Neuronal stem cell (in vitro differentiated cells): Measurements from ENCODE around the gene CELF1.
"Not testable (repeated sequence)": the region's sequence is repeated elsewhere in the genome, so short reads cannot be mapped to it uniquely, and the experiment has no call there.

Experiments
- DNase-seq: peaks from one replicate; pipeline ENCODE4 v3.0.0-alpha.2; 2013; ENCODE audit warnings: low spot score
- H2AFZ ChIP-seq: one replicate; pipeline ENCODE4 v1.6.1; 2013; ENCODE audit warnings: mild to moderate bottlenecking, low read length, inconsistent platforms
- H2AK5ac ChIP-seq: 2 replicates; pipeline ENCODE4 v1.6.1; 2013; ENCODE audit warnings: low read depth, mild to moderate bottlenecking, inconsistent platforms, low read length, moderate library complexity, mixed read lengths
- H2BK120ac ChIP-seq: 2 replicates; pipeline ENCODE4 v1.6.1; 2013; ENCODE audit warnings: low read depth, mild to moderate bottlenecking, inconsistent platforms, low read length, moderate library complexity, mixed read lengths
- H2BK12ac ChIP-seq: one replicate; pipeline ENCODE4 v1.6.1; 2013; ENCODE audit warnings: low read length, inconsistent platforms
- H2BK15ac ChIP-seq: 2 replicates; pipeline ENCODE4 v1.6.1; 2013; ENCODE audit warnings: mild to moderate bottlenecking, low read length, inconsistent platforms, mixed read lengths
- H2BK5ac ChIP-seq: one replicate; pipeline ENCODE4 v1.6.1; 2013; ENCODE audit warnings: inconsistent platforms, mild to moderate bottlenecking, low read length, moderate library complexity
- H3K14ac ChIP-seq: one replicate; pipeline ENCODE4 v1.6.1; 2013; ENCODE audit warnings: low read length, inconsistent platforms
- H3K18ac ChIP-seq: 2 replicates; pipeline ENCODE4 v1.6.1; 2013; ENCODE audit warnings: low read length, inconsistent platforms
- H3K23ac ChIP-seq: 2 replicates; pipeline ENCODE4 v1.6.1; 2013; ENCODE audit warnings: low read depth, mild to moderate bottlenecking, mixed read lengths, low read length, inconsistent platforms; ENCODE audit not compliant: poor library complexity
- H3K27ac ChIP-seq: replicated peaks from 3 replicates; pipeline ENCODE4 v1.5.1; 2013; ENCODE audit warnings: low read length, inconsistent platforms
- H3K27me3 ChIP-seq, 3 experiments: 2 replicates each; pipeline ENCODE4 v1.6.1; 2013; ENCODE audit warnings: low read length in 3 of 3, mild to moderate bottlenecking in 2 of 3, inconsistent platforms in 1 of 3, low read depth in 1 of 3, mixed read lengths in 1 of 3, moderate library complexity in 1 of 3; ENCODE audit not compliant: control insufficient read depth in 3 of 3, insufficient read depth in 3 of 3
- H3K36me3 ChIP-seq, 2 donors: replicated peaks in 1 of 2; 2 replicates each; pipeline ENCODE4 v1.6.1; 2013; ENCODE audit warnings: low read length in 2 of 2; ENCODE audit not compliant: control insufficient read depth in 2 of 2, insufficient read depth in 2 of 2
- H3K4ac ChIP-seq: 2 replicates; pipeline ENCODE4 v1.6.1; 2013; ENCODE audit warnings: inconsistent platforms, mild to moderate bottlenecking, low read length, moderate library complexity
- H3K4me1 ChIP-seq, 2 donors: 1 replicate in 1 of 2; 2 replicates in 1 of 2; pipeline ENCODE4 v1.6.1; 2013; ENCODE audit warnings: low read length in 2 of 2, low read depth in 1 of 2; ENCODE audit not compliant: control insufficient read depth in 2 of 2, insufficient read depth in 1 of 2
- H3K4me2 ChIP-seq: one replicate; pipeline ENCODE4 v1.6.1; 2013; ENCODE audit warnings: mild to moderate bottlenecking, low read length, inconsistent platforms; ENCODE audit not compliant: insufficient read depth, poor library complexity, severe bottlenecking
- H3K4me3 ChIP-seq, 2 donors: 2 replicates each; pipeline ENCODE4 v1.5.1; 2013; ENCODE audit warnings: low read length in 2 of 2, mild to moderate bottlenecking in 2 of 2, inconsistent platforms in 1 of 2, moderate library complexity in 1 of 2
- H3K79me1 ChIP-seq: one replicate; pipeline ENCODE4 v1.6.1; 2013; ENCODE audit warnings: low read depth, mild to moderate bottlenecking, inconsistent platforms, low read length, moderate library complexity
- H3K9ac ChIP-seq: one replicate; pipeline ENCODE4 v1.6.1; 2013; ENCODE audit warnings: mild to moderate bottlenecking, low read depth, low read length, inconsistent platforms; ENCODE audit not compliant: poor library complexity
- H3K9me3 ChIP-seq, 2 donors: replicated peaks in 1 of 2; 2 replicates each; pipeline versions ENCODE3 to v1.6.1; 2013; ENCODE audit warnings: low read length in 2 of 2, mild to moderate bottlenecking in 2 of 2, inconsistent platforms in 1 of 2, low read depth in 1 of 2, mixed read lengths in 1 of 2, moderate library complexity in 1 of 2; ENCODE audit not compliant: control insufficient read depth in 2 of 2, insufficient read depth in 1 of 2
- H4K8ac ChIP-seq: one replicate; pipeline ENCODE4 v1.6.1; 2013; ENCODE audit warnings: low read depth, mild to moderate bottlenecking, inconsistent platforms, low read length, moderate library complexity
- H4K91ac ChIP-seq: one replicate; pipeline ENCODE4 v1.6.1; 2013; ENCODE audit warnings: low read length, low read depth, mild to moderate bottlenecking, inconsistent platforms; ENCODE audit not compliant: poor library complexity
- WGBS, 2 donors: extraction: QIAGEN DNeasy Blood & Tissue Kit; methylation state at CpG; one replicate each; pipeline ENCODE4 v1.1.7; 2013; ENCODE audit warnings: missing lambda C conversion rate in 2 of 2, mixed read lengths in 1 of 2; ENCODE audit not compliant: insufficient read length in 2 of 2, insufficient replicate concordance in 1 of 2; ENCODE audit errors: extremely low coverage in 2 of 2; 5-methylcytosine and 5-hydroxymethylcytosine counted together

CELF1 gene

DNA sequence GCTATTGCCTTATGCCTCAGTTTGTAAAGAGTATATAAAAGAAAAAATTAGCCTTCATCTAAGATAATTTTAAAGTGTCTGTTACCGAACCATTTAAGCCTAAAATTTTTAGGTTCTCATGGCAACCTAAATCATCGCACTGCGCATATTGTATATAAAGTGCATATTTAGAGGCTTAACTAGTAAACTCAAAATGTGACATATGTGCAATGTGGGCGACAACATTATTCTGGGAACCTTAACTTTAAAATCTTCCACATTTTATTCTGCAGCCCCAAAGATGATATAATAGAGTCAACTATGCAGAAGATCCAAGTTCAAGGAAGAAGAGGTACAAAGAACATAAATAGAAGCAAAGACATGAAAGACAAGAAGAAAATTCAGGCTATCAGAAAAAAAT is 23.0 kb downstream of the CELF1 start:
- H4K8ac ChIP-seq: no peak overlapping the region
- H3K4me1 ChIP-seq: peaks cover 7 to 16% of the 10 kb centered on the region in 2 donors
- no peak overlapping the region for H3K23ac ChIP-seq
- H3K4ac ChIP-seq: no peak overlapping the region
- no peak overlapping the region for H3K27ac ChIP-seq
- no peaks in the 10 kb centered on the region for H3K9me3 ChIP-seq
- no peak overlapping the region for H3K4me3 ChIP-seq
- H3K9ac ChIP-seq: no peak overlapping the region
- H3K4me2 ChIP-seq: no peak overlapping the region
- no peak for DNase-seq
- no peak overlapping the region for H4K91ac ChIP-seq
- no peak overlapping the region for H3K18ac ChIP-seq
- H3K36me3 ChIP-seq: peaks cover 0 to 50% of the 10 kb centered on the region in 2 donors
- H3K14ac ChIP-seq: no peak overlapping the region
- no peak overlapping the region for H2AK5ac ChIP-seq
- no CpG with 5 or more reads among the region's 4 CpGs for WGBS, 2 donors
- H3K79me1 ChIP-seq: peaks cover 3% of the 10 kb centered on the region
- no peak overlapping the region for H2BK12ac ChIP-seq
- no peaks in the 10 kb centered on the region for H3K27me3 ChIP-seq
- no peak overlapping the region for H2AFZ ChIP-seq
- no peak overlapping the region for H2BK120ac ChIP-seq
- no peak overlapping the region for H2BK5ac ChIP-seq
- H2BK15ac ChIP-seq: no peak overlapping the region

DNA sequence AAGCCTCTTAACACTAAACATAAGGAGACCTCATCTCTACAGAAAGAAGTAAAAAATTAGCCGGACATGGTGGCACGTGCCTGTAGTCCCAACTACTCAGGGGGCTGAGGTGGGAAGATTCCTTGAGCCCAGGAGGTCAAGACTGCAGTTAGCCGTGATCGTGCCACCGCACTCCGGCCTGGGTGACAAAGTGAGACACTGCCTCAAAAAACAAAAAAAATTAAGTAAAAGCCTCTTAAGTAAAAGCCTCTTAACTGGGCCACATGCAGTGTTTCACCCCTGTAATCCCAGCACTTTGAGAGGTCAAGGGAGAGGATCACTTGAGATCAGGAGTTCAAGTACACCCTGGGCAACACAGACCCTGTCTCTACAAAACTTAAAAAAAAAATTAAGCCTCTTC is 25.7 kb downstream of the CELF1 start:
- no peak overlapping the region for H4K91ac ChIP-seq
- no peak overlapping the region for H2BK15ac ChIP-seq
- no peak overlapping the region for H3K9ac ChIP-seq
- WGBS, 2 donors: no CpG with 5 or more reads among the region's 6 CpGs
- no peak overlapping the region for H3K23ac ChIP-seq
- H3K27ac ChIP-seq: no peak overlapping the region
- H3K14ac ChIP-seq: no peak overlapping the region
- H3K4me2 ChIP-seq: no peak overlapping the region
- no peak for DNase-seq
- H3K79me1 ChIP-seq: peaks cover 3% of the 10 kb centered on the region
- peaks cover 0 to 43% of the 10 kb centered on the region in 2 donors for H3K36me3 ChIP-seq
- no peak overlapping the region for H2BK120ac ChIP-seq
- no peak overlapping the region for H2AFZ ChIP-seq
- no peak overlapping the region for H2BK5ac ChIP-seq
- H3K4me3 ChIP-seq: no peak overlapping the region
- H3K27me3 ChIP-seq: no peaks in the 10 kb centered on the region
- H2AK5ac ChIP-seq: no peak overlapping the region
- peaks cover 18 to 26% of the 10 kb centered on the region in 2 donors for H3K4me1 ChIP-seq
- H4K8ac ChIP-seq: no peak overlapping the region
- H3K18ac ChIP-seq: no peak overlapping the region
- no peak overlapping the region for H3K4ac ChIP-seq
- H2BK12ac ChIP-seq: no peak overlapping the region
- no peaks in the 10 kb centered on the region for H3K9me3 ChIP-seq

DNA sequence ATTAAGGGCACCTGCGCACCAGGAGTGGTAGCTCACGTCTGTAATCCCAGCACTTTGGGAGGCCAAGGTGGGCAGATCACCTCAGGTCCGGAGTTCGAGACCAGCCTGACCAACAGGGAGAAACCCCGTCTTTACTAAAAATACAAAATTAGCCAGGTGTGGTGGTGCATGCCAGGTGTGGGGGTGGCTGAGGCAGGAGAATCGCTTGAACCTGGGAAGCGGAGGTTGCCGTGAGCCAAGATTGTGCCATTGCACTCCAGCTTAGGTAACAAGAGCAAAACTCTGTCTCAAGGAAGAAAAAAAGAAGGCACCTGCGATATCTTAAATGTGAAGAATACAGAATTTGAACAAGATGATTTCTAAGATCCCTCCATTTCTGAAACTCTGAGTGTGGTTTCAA is 26.9 kb downstream of the CELF1 start:
- H4K8ac ChIP-seq, H2BK15ac ChIP-seq, H3K14ac ChIP-seq, H2BK5ac ChIP-seq, H3K9ac ChIP-seq, H3K23ac ChIP-seq, H3K4me3 ChIP-seq, H2BK120ac ChIP-seq, H3K18ac ChIP-seq, H3K4me2 ChIP-seq, H2AFZ ChIP-seq, H3K27ac ChIP-seq, H4K91ac ChIP-seq, H3K9me3 ChIP-seq, H2BK12ac ChIP-seq, H2AK5ac ChIP-seq, H3K79me1 ChIP-seq, H3K4ac ChIP-seq, DNase-seq, H3K27me3 ChIP-seq: not testable (repeated sequence)
- Histone ChIP-seq H3K4me1 (peaks cover 18 to 25% of the 10 kb centered on the region in 2 donors), H3K36me3 (peaks cover 0 to 39% of the 10 kb centered on the region in 2 donors)
- no CpG with 5 or more reads among the region's 9 CpGs for WGBS, 2 donors

DNA sequence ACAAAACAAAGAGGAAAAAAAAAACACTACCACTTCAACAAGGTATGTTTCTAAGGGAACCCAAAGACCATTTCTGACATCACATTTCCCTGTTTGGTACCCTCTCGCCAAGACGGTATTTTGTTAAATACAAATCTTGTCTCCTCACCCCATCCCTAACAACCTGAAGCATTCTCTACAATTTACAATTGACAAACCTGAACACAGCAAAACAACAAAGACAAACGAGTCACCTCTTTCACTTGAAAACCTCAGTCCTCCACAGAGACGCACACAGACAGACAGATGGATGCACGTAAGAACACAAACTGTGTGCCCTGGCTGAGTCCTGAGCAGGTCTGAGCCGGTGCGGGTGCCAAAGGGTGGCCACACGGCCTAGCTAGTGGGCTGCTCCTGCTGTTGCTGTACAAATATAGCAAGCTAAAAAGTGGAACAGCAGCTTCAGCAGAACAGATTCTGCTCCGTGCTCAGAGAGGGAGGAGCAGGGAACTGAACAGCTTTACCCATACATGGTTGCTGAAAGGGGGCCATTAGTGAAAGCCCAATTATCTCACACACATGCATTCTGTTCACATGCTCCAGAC is 28.5 kb downstream of the CELF1 start:
- no peak overlapping the region for H2BK5ac ChIP-seq
- no peak overlapping the region for H2BK12ac ChIP-seq
- peak overlapping the region; percentile 20 for H3K18ac ChIP-seq
- no peak overlapping the region for H3K4me2 ChIP-seq
- H4K8ac ChIP-seq: no peak overlapping the region
- no peak overlapping the region for H2AK5ac ChIP-seq
- H3K79me1 ChIP-seq: no peaks in the 10 kb centered on the region
- H3K23ac ChIP-seq: no peak overlapping the region
- H3K27me3 ChIP-seq: no peaks in the 10 kb centered on the region
- H2BK15ac ChIP-seq: no peak overlapping the region
- no peak overlapping the region for H3K4me3 ChIP-seq
- no peak overlapping the region for H3K14ac ChIP-seq
- H3K4ac ChIP-seq: no peak overlapping the region
- H3K9me3 ChIP-seq: no peaks in the 10 kb centered on the region
- WGBS, 2 donors: no CpG with 5 or more reads among the region's 9 CpGs
- peaks cover 18 to 25% of the 10 kb centered on the region in 2 donors for H3K4me1 ChIP-seq
- H3K9ac ChIP-seq: no peak overlapping the region
- peaks cover 0 to 23% of the 10 kb centered on the region in 2 donors for H3K36me3 ChIP-seq
- no peak overlapping the region for H2BK120ac ChIP-seq
- no peak overlapping the region for H4K91ac ChIP-seq
- no peak overlapping the region for H2AFZ ChIP-seq
- DNase-seq: no peak
- H3K27ac ChIP-seq: peak overlapping the region; percentile 44
